IMR-90 (cell line): ENCODE results near the gene SLC5A3. TPM values are rescaled to one million over a fixed set of nuclear protein-coding genes. Genes with fewer than 3 reads are reported as not detected.

Source experiments
- ATAC-seq: fragments of 200-7000 bp; cut with Tn5 transposase; 2 replicates; pipeline ENCODE4 v1.9.1; 2020; ENCODE audit warnings: low read depth, mild to moderate bottlenecking, moderate library complexity
- BruUV-seq: library from RNA; stranded (reverse); fragments of 400-500 nt; replicated peaks from 2 replicates; lab custom pipeline; 2021; lab: Mats Ljungman, UMichigan
- CTCF ChIA-PET: fragments of 300-600 bp; formaldehyde crosslinking; extraction: SDS; loops from one replicate; lab custom pipeline; 2021; ENCODE audit warnings: antibody characterized with exemption; lab: Yijun Ruan, JAX
- POLR2A ChIA-PET: fragments of 300-600 bp; sonication (Branson Sonifier 250); formaldehyde crosslinking; loops from one replicate; lab custom pipeline; 2022; ENCODE audit warnings: antibody characterized with exemption; ENCODE audit not compliant: unreplicated experiment; lab: Charles Lee
- DNase-seq: peaks from one replicate; pipeline ENCODE4 v3.0.0; 2013
- H2AFZ ChIP-seq: replicated peaks from 2 replicates; pipeline ENCODE3; 2013; ENCODE audit warnings: low read length, mild to moderate bottlenecking; ENCODE audit not compliant: poor library complexity
- H2AK5ac ChIP-seq: 2 replicates; pipeline ENCODE4 v1.6.1; 2013; ENCODE audit warnings: low read depth, low read length, inconsistent platforms
- H2AK9ac ChIP-seq: replicated peaks from 2 replicates; pipeline ENCODE3; 2013; ENCODE audit warnings: mild to moderate bottlenecking, low read depth, low read length, moderate library complexity; ENCODE audit not compliant: poor library complexity
- H2BK120ac ChIP-seq: 2 replicates; pipeline ENCODE4 v1.6.1; 2013; ENCODE audit warnings: low read depth, low read length, inconsistent platforms
- H2BK15ac ChIP-seq: 3 replicates; pipeline ENCODE4 v1.6.1; 2013; ENCODE audit warnings: low read depth, low read length, inconsistent platforms
- H2BK20ac ChIP-seq: 2 replicates; pipeline ENCODE4 v1.6.1; 2013; ENCODE audit warnings: low read depth, mild to moderate bottlenecking, inconsistent platforms, low read length, moderate library complexity
- H2BK5ac ChIP-seq: 2 replicates; pipeline ENCODE4 v1.6.1; 2013; ENCODE audit warnings: mild to moderate bottlenecking, low read depth, low read length, inconsistent platforms; ENCODE audit not compliant: poor library complexity, severe bottlenecking
- H3K14ac ChIP-seq: replicated peaks from 2 replicates; pipeline ENCODE4 v1.6.1; 2013; ENCODE audit warnings: low read depth, low read length, inconsistent platforms
- H3K18ac ChIP-seq: 2 replicates; pipeline ENCODE4 v1.6.1; 2013; ENCODE audit warnings: low read depth, low read length, control low read depth
- H3K23ac ChIP-seq: 2 replicates; pipeline ENCODE4 v1.6.1; 2013; ENCODE audit warnings: low read depth, low read length, inconsistent platforms
- H3K27ac ChIP-seq: 2 replicates; pipeline ENCODE4 v1.5.1; 2013; ENCODE audit warnings: mild to moderate bottlenecking, control low read depth, low read length; ENCODE audit not compliant: insufficient read depth
- H3K27me3 ChIP-seq: 2 replicates; pipeline ENCODE4 v1.6.1; 2013; ENCODE audit warnings: low read length; ENCODE audit not compliant: control insufficient read depth, insufficient read depth
- H3K36me3 ChIP-seq: 2 replicates; pipeline ENCODE4 v1.6.1; 2013; ENCODE audit warnings: low read length, mixed read lengths; ENCODE audit not compliant: control insufficient read depth, insufficient read depth
- H3K4ac ChIP-seq: 2 replicates; pipeline ENCODE4 v1.6.1; 2013; ENCODE audit warnings: low read depth, low read length, inconsistent platforms
- H3K4me1 ChIP-seq: 2 replicates; pipeline ENCODE4 v1.6.1; 2013; ENCODE audit warnings: low read length, mixed read lengths; ENCODE audit not compliant: control insufficient read depth, insufficient read depth
- H3K4me2 ChIP-seq: 2 replicates; pipeline ENCODE4 v1.6.1; 2013; ENCODE audit warnings: low read depth, mild to moderate bottlenecking, control low read depth, low read length, moderate library complexity
- H3K4me3 ChIP-seq: 2 replicates; pipeline ENCODE4 v1.5.1; 2013; ENCODE audit warnings: low read depth, mild to moderate bottlenecking, control low read depth, low read length, moderate library complexity; ENCODE audit not compliant: insufficient read depth
- H3K56ac ChIP-seq: 2 replicates; pipeline ENCODE4 v1.6.1; 2013; ENCODE audit warnings: low read length, inconsistent platforms; ENCODE audit not compliant: insufficient read depth; ENCODE audit errors: extremely low read depth
- H3K79me1 ChIP-seq, 2 experiments: 2 replicates each; pipeline ENCODE4 v1.6.1; 2013; ENCODE audit warnings: low read length in 2 of 2, inconsistent platforms in 1 of 2, low read depth in 1 of 2
- H3K9ac ChIP-seq: 2 replicates; pipeline ENCODE4 v1.6.1; 2013; ENCODE audit warnings: low read depth, low read length, control low read depth
- H3K9me1 ChIP-seq: 2 replicates; pipeline ENCODE4 v1.6.1; 2013; ENCODE audit warnings: low read length, inconsistent platforms; ENCODE audit not compliant: insufficient read depth
- H3K9me3 ChIP-seq: 2 replicates; pipeline ENCODE4 v1.6.1; 2013; ENCODE audit warnings: low read length; ENCODE audit not compliant: control insufficient read depth, insufficient read depth
- H4K20me1 ChIP-seq: 2 replicates; pipeline ENCODE4 v1.6.1; 2013; ENCODE audit warnings: low read length, inconsistent platforms; ENCODE audit not compliant: insufficient read depth
- H4K5ac ChIP-seq: 2 replicates; pipeline ENCODE4 v1.6.1; 2013; ENCODE audit warnings: mild to moderate bottlenecking, low read depth, low read length, control low read depth
- H4K8ac ChIP-seq, 2 experiments: 2 replicates each; pipeline ENCODE4 v1.6.1; 2013; ENCODE audit warnings: low read depth in 2 of 2, low read length in 2 of 2, control low read depth in 1 of 2, inconsistent platforms in 1 of 2
- H4K91ac ChIP-seq: 2 replicates; pipeline ENCODE4 v1.6.1; 2013; ENCODE audit warnings: low read depth, low read length, inconsistent platforms; ENCODE audit not compliant: insufficient read depth
- BHLHE40 ChIP-seq: fragments of 150-350 bp; IDR thresholded peaks from 2 replicates; pipeline ENCODE4 v1.6.1; 2016; ENCODE audit warnings: mild to moderate bottlenecking, low read depth, low read length
- CEBPB ChIP-seq: IDR thresholded peaks from 2 replicates; pipeline ENCODE4 v1.6.1; 2012; ENCODE audit warnings: low read depth, low read length, improper control_type of control experiment
- CHD1 ChIP-seq: IDR thresholded peaks from 2 replicates; pipeline ENCODE4 v1.6.1; 2012; ENCODE audit warnings: low read depth, low read length, improper control_type of control experiment
- ELK1 ChIP-seq: fragments of 150-350 bp; IDR thresholded peaks from 2 replicates; pipeline ENCODE4 v1.6.1; 2016; ENCODE audit warnings: low read depth, mild to moderate bottlenecking, low read length, moderate library complexity, borderline replicate concordance
- FOS ChIP-seq: fragments of 150-350 bp; IDR thresholded peaks from 2 replicates; pipeline ENCODE4 v1.6.1; 2016; ENCODE audit warnings: low read depth, low read length
- MAFK ChIP-seq: IDR thresholded peaks from 2 replicates; pipeline ENCODE4 v1.6.1; 2012; ENCODE audit warnings: low read depth, low read length, improper control_type of control experiment
- MAZ ChIP-seq: IDR thresholded peaks from 2 replicates; pipeline ENCODE4 v1.6.1; 2012; ENCODE audit warnings: low read depth, mild to moderate bottlenecking, low read length, improper control_type of control experiment, moderate library complexity, borderline replicate concordance
- MXI1 ChIP-seq: IDR thresholded peaks from 2 replicates; pipeline ENCODE4 v1.6.1; 2012; ENCODE audit warnings: low read depth, mild to moderate bottlenecking, low read length, moderate library complexity, borderline replicate concordance
- NFE2L2 ChIP-seq: fragments of 150-350 bp; IDR thresholded peaks from 2 replicates; pipeline ENCODE4 v1.6.1; 2016; ENCODE audit warnings: low read depth, mild to moderate bottlenecking, low read length
- POLR2A ChIP-seq: IDR thresholded peaks from 2 replicates; pipeline ENCODE4 v1.6.1; 2012; ENCODE audit warnings: mild to moderate bottlenecking, low read depth, low read length
- RAD21 ChIP-seq: IDR thresholded peaks from 2 replicates; pipeline ENCODE4 v1.6.1; 2012; ENCODE audit warnings: low read length, improper control_type of control experiment
- RCOR1 ChIP-seq: IDR thresholded peaks from 2 replicates; pipeline ENCODE4 v1.6.1; 2012; ENCODE audit warnings: mild to moderate bottlenecking, low read length, improper control_type of control experiment; ENCODE audit not compliant: insufficient replicate concordance
- RFX5 ChIP-seq: IDR thresholded peaks from 2 replicates; pipeline ENCODE4 v1.8.0; 2012; ENCODE audit warnings: low read depth, mild to moderate bottlenecking, low read length, moderate library complexity
- SMC3 ChIP-seq: fragments of 150-350 bp; IDR thresholded peaks from 2 replicates; pipeline ENCODE4 v1.6.1; 2016; ENCODE audit warnings: low read depth, mild to moderate bottlenecking, antibody characterized with exemption, low read length, moderate library complexity
- USF2 ChIP-seq: fragments of 150-350 bp; IDR thresholded peaks from 2 replicates; pipeline ENCODE4 v1.6.1; 2017; ENCODE audit warnings: mild to moderate bottlenecking, antibody characterized with exemption, low read length, low read depth
- WGBS, 2 experiments: methylation state at CpG; one replicate each; pipeline versions ENCODE4 v1.1.5 to v1.1.7; 2013; ENCODE audit warnings: missing lambda C conversion rate in 2 of 2; ENCODE audit not compliant: insufficient read length in 1 of 2; ENCODE audit errors: extremely low coverage in 2 of 2; 5-methylcytosine and 5-hydroxymethylcytosine counted together
- dilution Hi-C: fragments of 300-500 bp; cut with HindIII; formaldehyde crosslinking; loops from one replicate; pipeline ENCODE4 v1.14.3; 2018; ENCODE audit warnings: low sequenced_read_pairs; ENCODE audit not compliant: unreplicated experiment
- in situ Hi-C: fragments of 300-500 bp; cut with MboI; formaldehyde crosslinking; loops from 3 replicates; pipeline ENCODE4 v1.14.3; 2019; ENCODE audit warnings: low sequenced_read_pairs, inconsistent platforms, mixed read lengths
- intact Hi-C: fragments of 100-400 bp; cut with micrococcal nuclease; formaldehyde crosslinking; loops from 2 replicates; pipeline ENCODE4 v1.10.0; 2022
- polyA plus RNA-seq, 3 experiments: library from polyadenylated mRNA; depleted of rRNA; stranded (reverse); fragments of >200 nt; gene quantifications; 2 replicates each; pipeline ENCODE4 v1.2.3, GENCODE V29; 2012; ENCODE audit warnings: low replicate concordance in 1 of 3
- total RNA-seq: library from RNA; depleted of rRNA; stranded (reverse); fragments of >200 nt; gene quantifications from 2 replicates; pipeline ENCODE4 v1.2.3, GENCODE V29; 2012
- TF ChIP-seq, protein P1 (sequence below): conservative IDR thresholded peaks from 2 replicates; pipeline ENCODE4 v1.5.1; 2012; ENCODE audit warnings: mild to moderate bottlenecking, low read depth, low read length, improper control_type of control experiment

SLC5A3 gene
- total and polyA plus RNA-seq, 2 of the 4 experiments (the other 2 are of a cell fraction), result 1.8 to 9.9 TPM

DNA sequence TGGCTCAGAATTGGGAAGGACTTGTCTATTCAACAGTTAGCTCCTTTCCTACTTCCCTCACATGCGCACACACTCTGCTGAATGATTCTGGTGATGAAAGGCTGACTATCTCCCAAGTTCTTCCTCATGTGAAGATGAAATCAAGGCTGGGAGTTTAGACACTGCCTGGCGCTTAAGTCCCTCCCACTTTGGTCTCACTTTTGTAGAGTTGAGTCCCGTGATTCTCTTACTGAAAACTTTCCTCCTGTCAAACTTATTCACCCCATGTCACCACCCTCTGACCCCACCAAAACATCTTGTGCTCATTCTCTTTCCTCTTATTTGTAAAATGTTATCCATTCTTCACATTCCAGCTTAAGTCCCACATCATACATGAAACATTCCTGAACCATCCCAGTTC, 8.4 kb upstream of the SLC5A3 start:
- Histone ChIP-seq H4K20me1 (no peaks in the 10 kb centered on the region), H2AK9ac (no peak overlapping the region), H2BK5ac (no peak overlapping the region), H3K27me3 (peaks cover 20% of the 10 kb centered on the region), H2BK15ac (no peak overlapping the region), H3K36me3 (no peaks in the 10 kb centered on the region), H3K18ac (no peak overlapping the region), H3K56ac (no peak overlapping the region), H3K9me1 (no peaks in the 10 kb centered on the region), H3K79me1 (no peaks in the 10 kb centered on the region), H3K4me1 (no peaks in the 10 kb centered on the region), H3K23ac (no peak overlapping the region), H3K4ac (no peak overlapping the region), H2BK120ac (no peak overlapping the region; the same call in 1 of the 2 replicates), H2BK20ac (peak overlapping the region; percentile 2; the same call in 1 of the 2 replicates), H4K5ac (no peak overlapping the region), H3K9ac (no peak overlapping the region), H2AK5ac (no peak overlapping the region), H3K14ac (no peak overlapping the region), H3K4me2 (no peak overlapping the region), H4K91ac (peak overlapping the region; percentile 15; the same call in 1 of the 2 replicates), H3K4me3 (no peak overlapping the region), H2AFZ (no peak overlapping the region), H4K8ac (no peak overlapping the region), H3K9me3 (no peaks in the 10 kb centered on the region), H3K27ac (no peak overlapping the region)
- intact Hi-C loops, result no loop called here
- POLR2A ChIA-PET, result no interaction called here
- in situ Hi-C loops, result no loop called here
- DNase-seq, result no peak
- WGBS, 2 experiments, result no CpG with 5 or more reads among the region's 3 CpGs
- CTCF ChIA-PET, result no interaction called here
- no peak for TF ChIP-seq BHLHE40
- TF ChIP-seq CEBPB, result no peak
- TF ChIP-seq ELK1, result no peak
- TF ChIP-seq FOS, result no peak
- no peak for TF ChIP-seq RFX5
- TF ChIP-seq SMC3, result no peak
- no peak for TF ChIP-seq MAZ
- no peak for TF ChIP-seq RCOR1
- TF ChIP-seq NFE2L2, result no peak
- TF ChIP-seq, protein P1, sequence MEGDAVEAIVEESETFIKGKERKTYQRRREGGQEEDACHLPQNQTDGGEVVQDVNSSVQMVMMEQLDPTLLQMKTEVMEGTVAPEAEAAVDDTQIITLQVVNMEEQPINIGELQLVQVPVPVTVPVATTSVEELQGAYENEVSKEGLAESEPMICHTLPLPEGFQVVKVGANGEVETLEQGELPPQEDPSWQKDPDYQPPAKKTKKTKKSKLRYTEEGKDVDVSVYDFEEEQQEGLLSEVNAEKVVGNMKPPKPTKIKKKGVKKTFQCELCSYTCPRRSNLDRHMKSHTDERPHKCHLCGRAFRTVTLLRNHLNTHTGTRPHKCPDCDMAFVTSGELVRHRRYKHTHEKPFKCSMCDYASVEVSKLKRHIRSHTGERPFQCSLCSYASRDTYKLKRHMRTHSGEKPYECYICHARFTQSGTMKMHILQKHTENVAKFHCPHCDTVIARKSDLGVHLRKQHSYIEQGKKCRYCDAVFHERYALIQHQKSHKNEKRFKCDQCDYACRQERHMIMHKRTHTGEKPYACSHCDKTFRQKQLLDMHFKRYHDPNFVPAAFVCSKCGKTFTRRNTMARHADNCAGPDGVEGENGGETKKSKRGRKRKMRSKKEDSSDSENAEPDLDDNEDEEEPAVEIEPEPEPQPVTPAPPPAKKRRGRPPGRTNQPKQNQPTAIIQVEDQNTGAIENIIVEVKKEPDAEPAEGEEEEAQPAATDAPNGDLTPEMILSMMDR, result no peak
- TF ChIP-seq MXI1, result no peak
- TF ChIP-seq CHD1, result no peak
- no peak for TF ChIP-seq POLR2A
- TF ChIP-seq RAD21, result no peak
- no peak for TF ChIP-seq USF2
- no peak for TF ChIP-seq MAFK
- BruUV-seq, result no TSS peak
- ATAC-seq, result peak; percentile 37
- dilution Hi-C loops, result no loop called here
